Naive thymus-derived CD4-positive, alpha-beta T cell (primary cell): ENCODE results near the gene MOV10. TPM values are rescaled to one million over a fixed set of nuclear protein-coding genes. Genes with fewer than 3 reads are reported as not detected.

ENCODE experiments used
- ATAC-seq: fragments of 150-1000 bp; cut with Tn5 transposase; 2 replicates; pipeline ENCODE4 v1.10.0; 2021; ENCODE audit warnings: mild to moderate bottlenecking, moderate library complexity
- CTCF ChIA-PET: fragments of 350-600 bp; sonication (Branson Sonifier 250); formaldehyde crosslinking; loops from one replicate; lab custom pipeline; 2021; ENCODE audit warnings: antibody characterized with exemption; lab: Charles Lee
- POLR2A ChIA-PET: fragments of 350-600 bp; sonication (Branson Sonifier 250); formaldehyde crosslinking; loops from one replicate; lab custom pipeline; 2021; ENCODE audit warnings: antibody characterized with exemption, inconsistent platforms; lab: Charles Lee
- DNase-seq, 9 donors: peaks; one replicate each; pipeline versions ENCODE4 v3.0.0 to v3.0.0-alpha.2; 2020 to 2022; ENCODE audit warnings: mixed read lengths in 1 of 9
- H3K27ac ChIP-seq: one replicate; pipeline ENCODE4 v1.7.0; 2013; ENCODE audit warnings: mild to moderate bottlenecking, low read depth, low read length, moderate library complexity
- H3K27me3 ChIP-seq, 2 donors: one replicate each; pipeline ENCODE4 v1.7.0; 2013; ENCODE audit warnings: low read length in 2 of 2, mild to moderate bottlenecking in 2 of 2, moderate library complexity in 2 of 2; ENCODE audit not compliant: control insufficient read depth in 2 of 2, insufficient read depth in 2 of 2
- H3K36me3 ChIP-seq, 3 experiments: 1 replicate in 2 of 3; 2 replicates in 1 of 3; pipeline ENCODE4 v1.7.0; 2013; ENCODE audit warnings: low read length in 3 of 3, mild to moderate bottlenecking in 3 of 3, moderate library complexity in 1 of 3; ENCODE audit not compliant: insufficient read depth in 3 of 3, control insufficient read depth in 2 of 3
- H3K4me1 ChIP-seq, 2 donors: one replicate each; pipeline ENCODE4 v1.7.0; 2013; ENCODE audit warnings: low read length in 2 of 2, mild to moderate bottlenecking in 2 of 2, moderate library complexity in 1 of 2; ENCODE audit not compliant: control insufficient read depth in 2 of 2, insufficient read depth in 2 of 2
- H3K4me3 ChIP-seq: 2 replicates; pipeline ENCODE4 v1.7.0; 2013; ENCODE audit warnings: mild to moderate bottlenecking, low read length
- H3K9me3 ChIP-seq, 3 experiments: 1 replicate in 2 of 3; 2 replicates in 1 of 3; pipeline ENCODE4 v1.7.0; 2013; ENCODE audit warnings: low read length in 3 of 3; ENCODE audit not compliant: control insufficient read depth in 2 of 3
- H3K27ac Mint-ChIP-seq, 9 donors: one replicate each; pipeline ENCODE4 v1.8.0; 2020 to 2022; ENCODE audit warnings: mixed read lengths in 9 of 9, mild to moderate bottlenecking in 8 of 9, moderate library complexity in 5 of 9, inconsistent platforms in 2 of 9
- H3K27me3 Mint-ChIP-seq, 5 donors: one replicate each; pipeline ENCODE4 v1.8.0; 2021 to 2022; ENCODE audit warnings: mixed read lengths in 5 of 5, mild to moderate bottlenecking in 1 of 5
- H3K36me3 Mint-ChIP-seq, 5 donors: one replicate each; pipeline ENCODE4 v1.8.0; 2020 to 2022; ENCODE audit warnings: mixed read lengths in 5 of 5, mild to moderate bottlenecking in 3 of 5, inconsistent platforms in 1 of 5
- H3K4me1 Mint-ChIP-seq, 7 donors: one replicate each; pipeline ENCODE4 v1.8.0; 2020 to 2022; ENCODE audit warnings: mixed read lengths in 7 of 7, mild to moderate bottlenecking in 3 of 7, inconsistent platforms in 1 of 7
- H3K4me3 Mint-ChIP-seq, 10 donors: one replicate each; pipeline ENCODE4 v1.8.0; 2020 to 2022; ENCODE audit warnings: mild to moderate bottlenecking in 10 of 10, mixed read lengths in 10 of 10, moderate library complexity in 6 of 10, inconsistent platforms in 2 of 10
- H3K9me3 Mint-ChIP-seq, 11 donors: one replicate each; pipeline ENCODE4 v1.8.0; 2020 to 2022; ENCODE audit warnings: mixed read lengths in 11 of 11, mild to moderate bottlenecking in 4 of 11, inconsistent platforms in 1 of 11, moderate library complexity in 1 of 11
- intact Hi-C, 2 donors: fragments of 100-400 bp; cut with micrococcal nuclease; formaldehyde crosslinking; loops; one replicate each; pipeline ENCODE4 v1.15.1; 2023
- polyA plus RNA-seq, 2 donors: library from polyadenylated mRNA; unstranded; fragments of 300-500 nt; fragmentation: Illumina TruSeq; gene quantifications; one replicate each; pipeline ENCODE4 v1.2.3, GENCODE V29; 2021
- total RNA-seq, 6 experiments: library from RNA in 5 of 6; stranded (reverse) in 5 of 6; gene quantifications; 1 replicate in 5 of 6; 2 replicates in 1 of 6; pipeline ENCODE4 v1.2.3 and lab custom pipeline; 2021 to 2026

The MOV10 gene
- total and polyA plus RNA-seq, 7 experiments from 2014 or later, result 26.1 to 126 (median 87.1) TPM

DNA sequence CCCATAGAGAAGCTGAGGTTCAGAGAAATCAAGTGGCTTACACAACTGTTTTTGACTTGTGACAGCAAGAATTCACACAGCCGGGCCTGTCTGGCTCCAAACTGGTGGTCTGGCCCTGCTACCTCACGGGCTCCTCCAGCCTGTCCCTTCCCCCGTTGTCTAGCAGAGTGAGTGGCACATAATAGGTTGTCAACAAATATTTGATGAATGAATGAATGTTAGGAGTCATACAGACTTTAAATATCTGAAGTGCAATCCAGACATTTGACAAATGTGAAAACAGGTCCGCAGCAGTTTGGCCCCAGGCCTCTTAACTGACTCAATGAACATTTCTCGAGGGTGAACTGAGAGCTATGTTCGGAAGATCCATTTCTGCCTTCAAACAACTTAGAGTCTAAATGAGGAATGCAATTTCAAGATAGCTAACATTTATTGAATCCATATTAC is 33.6 kb downstream of the MOV10 start:
- DNase-seq (no peak), ATAC-seq (no peak)
- ChIA-PET CTCF (interaction anchor here (0.5 to 4.0 kb wide), 11 partner anchors 8 to 1300 kb away, joined by 3 to 15 read pairs (median 3); partner anchors contain the start of gene ST7L), POLR2A (interaction anchor here (1.1 to 1.5 kb wide), 2 partner anchors 89 to 206 kb away, joined by 3 to 5 read pairs; partner anchors contain the start of genes CAPZA1 and ST7L)
- Mint-ChIP-seq H3K27me3 (peaks cover 0 to 35% (median 0%) of the 10 kb centered on the region in 5 donors), H3K4me3 (peak overlapping the region; percentile 53 to 90 (median 82)), H3K36me3 (peaks cover 0 to 4% (median 0%) of the 10 kb centered on the region in 5 donors), H3K27ac (peak overlapping the region in 4 of 9 donors; percentile 16 to 86 (median 72)), H3K4me1 (peaks cover 14 to 43% (median 36%) of the 10 kb centered on the region in 7 donors), H3K9me3 (peaks cover 0 to 3% (median 0%) of the 10 kb centered on the region in 11 donors)
- no peaks in the 10 kb centered on the region for H3K27me3 ChIP-seq
- intact Hi-C loops, result no loop called here
- peaks cover 22% of the 10 kb centered on the region in 2 donors for H3K4me1 ChIP-seq
- H3K36me3 ChIP-seq, result no peaks in the 10 kb centered on the region
- H3K9me3 ChIP-seq, result no peaks in the 10 kb centered on the region
- no peak overlapping the region for H3K27ac ChIP-seq
- no peak overlapping the region for H3K4me3 ChIP-seq

DNA sequence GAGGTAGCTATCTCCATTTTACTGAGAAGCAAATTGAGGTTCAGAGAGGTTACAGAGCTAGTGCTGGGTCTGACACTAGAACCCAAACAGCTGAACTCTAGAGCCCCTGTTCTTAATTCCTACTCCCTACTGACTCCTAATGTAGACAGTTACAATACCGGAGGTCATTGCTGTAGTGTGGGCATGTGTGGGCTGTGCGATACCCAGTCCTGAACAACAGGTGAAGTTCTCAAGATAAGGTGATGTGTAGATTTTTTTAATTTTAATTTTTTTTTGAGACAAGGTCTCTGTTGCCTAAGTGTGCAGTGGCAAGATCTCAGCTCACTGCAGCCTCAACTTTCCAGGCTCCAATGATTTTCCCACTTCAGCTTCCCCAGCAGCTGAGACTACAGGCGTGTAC is 34.0 kb downstream of the MOV10 start:
- DNase-seq (no peak), ATAC-seq (no peak)
- Histone ChIP-seq H3K27me3 (no peaks in the 10 kb centered on the region), H3K4me1 (peaks cover 22% of the 10 kb centered on the region in 2 donors), H3K27ac (no peak overlapping the region), H3K4me3 (no peak overlapping the region), H3K9me3 (no peaks in the 10 kb centered on the region), H3K36me3 (no peaks in the 10 kb centered on the region)
- POLR2A ChIA-PET, result interaction anchor here (1.5 kb wide), 1 partner anchor 207 kb away, joined by 5 read pairs; no protein-coding TSS in a partner anchor
- CTCF ChIA-PET, result interaction anchor here (0.6 to 4.0 kb wide), 9 partner anchors 8 to 342 kb away, joined by 3 to 15 read pairs (median 3); a partner anchor contains a TSS
- H3K4me1 Mint-ChIP-seq, result peaks cover 14 to 39% (median 32%) of the 10 kb centered on the region in 7 donors
- peaks cover 0 to 4% (median 0%) of the 10 kb centered on the region in 5 donors for H3K36me3 Mint-ChIP-seq
- H3K9me3 Mint-ChIP-seq, result peaks cover 0 to 3% (median 0%) of the 10 kb centered on the region in 11 donors
- H3K4me3 Mint-ChIP-seq, result peak overlapping the region in 6 of 10 donors; percentile 21 to 90 (median 81)
- peaks cover 0 to 40% (median 1%) of the 10 kb centered on the region in 5 donors for H3K27me3 Mint-ChIP-seq
- H3K27ac Mint-ChIP-seq, result no peak overlapping the region
- intact Hi-C loops, result no loop called here

DNA sequence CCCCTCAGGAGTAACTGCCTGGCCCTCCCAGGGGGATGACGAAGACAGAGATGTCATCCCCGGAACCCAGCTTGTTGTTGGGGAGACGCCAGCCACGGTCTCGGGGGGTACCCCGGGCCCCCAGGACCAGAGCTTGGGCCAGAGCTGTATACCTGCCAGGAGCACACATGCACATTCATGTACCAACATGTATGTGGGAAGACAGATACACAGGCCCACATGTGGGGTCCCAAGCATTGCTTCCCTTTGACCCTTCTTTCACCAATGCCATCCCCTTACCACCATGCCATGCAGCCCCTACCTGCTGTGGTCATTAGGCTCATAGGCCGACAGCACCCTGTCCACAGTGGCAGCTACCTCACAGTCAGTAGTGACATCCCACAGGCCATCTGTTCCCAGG is 35.7 kb downstream of the MOV10 start:
- peaks cover 0 to 52% (median 4%) of the 10 kb centered on the region in 5 donors for H3K27me3 Mint-ChIP-seq
- no peak for ATAC-seq
- H3K9me3 Mint-ChIP-seq, result peaks cover 0 to 3% (median 0%) of the 10 kb centered on the region in 11 donors
- H3K27me3 ChIP-seq, result no peaks in the 10 kb centered on the region
- POLR2A ChIA-PET, result no interaction called here
- no peak overlapping the region for H3K27ac ChIP-seq
- intact Hi-C loops, result loop anchor here in 1 of 2 donors (10.0 kb wide), 1 partner anchor 1635 kb away; no protein-coding TSS in a partner anchor
- peaks cover 8 to 34% (median 25%) of the 10 kb centered on the region in 7 donors for H3K4me1 Mint-ChIP-seq
- CTCF ChIA-PET, result interaction anchor here (1.0 to 4.0 kb wide), 3 partner anchors 10 to 319 kb away, joined by 4 to 15 read pairs (median 9); no protein-coding TSS in a partner anchor
- H3K9me3 ChIP-seq, result no peaks in the 10 kb centered on the region
- H3K4me3 Mint-ChIP-seq, result no peak overlapping the region
- H3K36me3 Mint-ChIP-seq, result peaks cover 0 to 2% (median 0%) of the 10 kb centered on the region in 5 donors
- H3K4me3 ChIP-seq, result no peak overlapping the region
- peaks cover 16 to 17% of the 10 kb centered on the region in 2 donors for H3K4me1 ChIP-seq
- DNase-seq, result no peak
- peak overlapping the region in 1 of 9 donors; percentile 82 for H3K27ac Mint-ChIP-seq
- H3K36me3 ChIP-seq, result no peaks in the 10 kb centered on the region

DNA sequence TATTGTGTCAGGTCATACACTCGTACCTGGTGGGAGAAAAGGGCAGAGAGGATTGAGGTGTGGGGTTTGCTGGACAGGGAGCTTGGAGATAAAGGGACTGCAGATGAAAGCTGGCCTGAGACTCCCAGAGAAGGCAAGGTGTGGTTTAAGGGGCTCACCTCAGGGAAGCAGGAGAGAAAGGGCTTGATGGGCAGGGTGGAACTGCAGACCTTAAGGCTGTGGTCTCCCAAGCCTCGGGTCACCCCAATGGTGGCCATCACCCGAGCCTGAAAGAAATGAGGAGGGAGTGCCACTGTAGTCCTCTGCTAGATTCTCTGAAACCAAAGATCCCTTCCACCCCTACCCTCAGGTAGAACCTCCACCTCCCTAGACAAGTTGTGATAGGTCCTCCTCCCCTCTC is 36.1 kb downstream of the MOV10 start:
- H3K4me3 ChIP-seq, result no peak overlapping the region
- Mint-ChIP-seq H3K4me3 (peak overlapping the region in 1 of 10 donors; percentile 51), H3K27me3 (peaks cover 0 to 54% (median 4%) of the 10 kb centered on the region in 5 donors), H3K36me3 (no peaks in the 10 kb centered on the region), H3K27ac (peak overlapping the region in 1 of 9 donors; percentile 82), H3K4me1 (peaks cover 5 to 32% (median 24%) of the 10 kb centered on the region in 7 donors), H3K9me3 (peaks cover 0 to 3% (median 0%) of the 10 kb centered on the region in 11 donors)
- no peaks in the 10 kb centered on the region for H3K36me3 ChIP-seq
- H3K27me3 ChIP-seq, result no peaks in the 10 kb centered on the region
- intact Hi-C loops, result loop anchor here in 1 of 2 donors (10.0 kb wide), 1 partner anchor 1634 kb away; no protein-coding TSS in a partner anchor
- CTCF ChIA-PET, result interaction anchor here (0.7 to 1.6 kb wide), 3 partner anchors 10 to 361 kb away, joined by 3 to 9 read pairs (median 4); no protein-coding TSS in a partner anchor
- no peaks in the 10 kb centered on the region for H3K9me3 ChIP-seq
- no peak overlapping the region for H3K27ac ChIP-seq
- DNase-seq (no peak), ATAC-seq (no peak)
- peaks cover 13% of the 10 kb centered on the region in 2 donors for H3K4me1 ChIP-seq
- POLR2A ChIA-PET, result no interaction called here

DNA sequence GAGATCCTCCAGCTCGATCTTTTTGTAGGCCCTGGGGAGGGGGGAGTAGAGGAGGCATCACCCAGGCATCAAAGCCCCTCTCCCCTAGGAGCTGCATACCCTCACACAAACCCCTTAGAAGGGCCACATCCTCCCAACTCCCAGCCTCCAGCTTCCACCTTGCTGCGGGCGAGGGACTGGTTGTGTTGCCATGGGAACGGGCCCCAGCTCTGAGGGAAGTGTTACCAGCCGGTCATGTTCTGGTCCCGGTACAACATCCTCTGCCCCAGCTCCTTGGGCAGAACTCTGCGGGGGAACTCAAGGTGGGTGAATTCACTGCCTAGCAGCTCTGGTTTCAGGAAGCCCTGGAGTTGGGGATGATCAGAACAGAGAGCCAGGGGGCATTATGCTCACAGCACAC is 36.6 kb downstream of the MOV10 start:
- ChIA-PET POLR2A (no interaction called here), CTCF (interaction anchor here (0.7 to 1.6 kb wide), 3 partner anchors 11 to 361 kb away, joined by 3 to 9 read pairs (median 4); no protein-coding TSS in a partner anchor)
- no peaks in the 10 kb centered on the region for H3K9me3 ChIP-seq
- no peaks in the 10 kb centered on the region for H3K36me3 Mint-ChIP-seq
- no peak overlapping the region for H3K4me3 Mint-ChIP-seq
- no peaks in the 10 kb centered on the region for H3K36me3 ChIP-seq
- H3K27me3 Mint-ChIP-seq, result peaks cover 0 to 54% (median 4%) of the 10 kb centered on the region in 5 donors
- H3K27ac ChIP-seq, result no peak overlapping the region
- H3K27ac Mint-ChIP-seq, result peak overlapping the region in 1 of 9 donors; percentile 11
- no peak overlapping the region for H3K4me3 ChIP-seq
- no peak for ATAC-seq
- peaks cover 0 to 3% (median 0%) of the 10 kb centered on the region in 11 donors for H3K9me3 Mint-ChIP-seq
- intact Hi-C loops, result loop anchor here in 1 of 2 donors (10.0 kb wide), 1 partner anchor 1634 kb away; no protein-coding TSS in a partner anchor
- no peaks in the 10 kb centered on the region for H3K27me3 ChIP-seq
- H3K4me1 Mint-ChIP-seq, result peaks cover 5 to 31% (median 24%) of the 10 kb centered on the region in 7 donors
- DNase-seq, result no peak
- H3K4me1 ChIP-seq, result peaks cover 13% of the 10 kb centered on the region in 2 donors

DNA sequence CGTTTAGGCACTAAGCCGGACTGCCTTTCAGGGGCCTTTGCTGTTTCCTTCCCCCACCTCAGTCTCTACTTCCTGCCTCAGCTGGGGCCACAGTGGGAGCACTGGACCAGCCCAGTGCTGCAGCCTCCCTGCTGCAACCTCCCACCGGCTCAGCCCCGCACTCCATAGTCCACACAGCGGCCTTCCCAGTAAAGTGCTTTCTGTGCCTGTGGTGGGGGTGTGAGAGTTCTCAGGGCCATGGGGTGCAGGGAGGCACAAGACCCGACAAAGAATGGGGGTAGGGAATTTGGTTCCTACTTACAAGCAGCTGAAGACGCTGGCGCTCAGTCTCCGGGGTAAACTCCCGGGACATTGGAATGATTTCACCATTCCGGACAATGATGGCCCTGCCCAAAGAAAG is 37.2 kb downstream of the MOV10 start:
- no peak for DNase-seq
- CTCF ChIA-PET, result interaction anchor here (1.6 kb wide), 1 partner anchor 210 kb away, joined by 9 read pairs; no protein-coding TSS in a partner anchor

More for the DNA sequence above, 37.2 kb downstream of the MOV10 start:
- POLR2A ChIA-PET, result no interaction called here
- Histone ChIP-seq H3K27ac (no peak overlapping the region), H3K4me1 (peaks cover 13% of the 10 kb centered on the region in 2 donors), H3K27me3 (no peaks in the 10 kb centered on the region), H3K9me3 (no peaks in the 10 kb centered on the region), H3K4me3 (no peak overlapping the region), H3K36me3 (no peaks in the 10 kb centered on the region)
- no peak overlapping the region for H3K4me3 Mint-ChIP-seq
- intact Hi-C loops, result loop anchor here in 1 of 2 donors (10.0 kb wide), 1 partner anchor 1633 kb away; no protein-coding TSS in a partner anchor
- ATAC-seq, result no peak
- H3K9me3 Mint-ChIP-seq, result no peaks in the 10 kb centered on the region
- H3K36me3 Mint-ChIP-seq, result no peaks in the 10 kb centered on the region
- peaks cover 9 to 30% (median 23%) of the 10 kb centered on the region in 7 donors for H3K4me1 Mint-ChIP-seq
- peaks cover 0 to 54% (median 4%) of the 10 kb centered on the region in 5 donors for H3K27me3 Mint-ChIP-seq
- H3K27ac Mint-ChIP-seq, result no peak overlapping the region
